ENCODE data around the gene SYT8.
"Not testable (repeated sequence)": the region's sequence is repeated elsewhere in the genome, so short reads cannot be mapped to it uniquely, and the experiment has no call there.

SYT8 gene

GRCh38 chr11:1872267-1872985 lies 37.6 kb downstream of the SYT8 start:
- no peak for DNase-seq (ENCODE audit: low read depth in 2 of 2, low spot score in 1 of 2)

GRCh38 chr11:1873048-1873812 lies 38.4 kb downstream of the SYT8 start:
- DNase-seq (ENCODE audit: low read depth in 2 of 2, low spot score in 1 of 2), result no peak

- DNase-seq (ENCODE audit: low read depth in 2 of 2, low spot score in 1 of 2), result not testable (repeated sequence)
These were observed 39.0 kb downstream of the SYT8 start for GRCh38 chr11:1873813-1874150.

GRCh38 chr11:1874441-1875092 lies 39.8 kb downstream of the SYT8 start:
- DNase-seq (ENCODE audit: low read depth in 2 of 2, low spot score in 1 of 2), result not testable (repeated sequence)

GRCh38 chr11:1875093-1875850 lies 40.5 kb downstream of the SYT8 start:
- DNase-seq (ENCODE audit: low read depth in 2 of 2, low spot score in 1 of 2), result no peak

- DNase-seq (ENCODE audit: low read depth in 2 of 2, low spot score in 1 of 2), result not testable (repeated sequence)
These were observed 41.1 kb downstream of the SYT8 start for GRCh38 chr11:1875851-1876301.

- DNase-seq (ENCODE audit: low read depth in 2 of 2, low spot score in 1 of 2), result no peak
These were observed 41.7 kb downstream of the SYT8 start for GRCh38 chr11:1876361-1877063.

GRCh38 chr11:1877211-1878136 lies 42.7 kb downstream of the SYT8 start:
- DNase-seq (ENCODE audit: low read depth in 2 of 2, low spot score in 1 of 2), result no peak

GRCh38 chr11:1878137-1879031 lies 43.6 kb downstream of the SYT8 start:
- DNase-seq (ENCODE audit: low read depth in 2 of 2, low spot score in 1 of 2), result no peak

GRCh38 chr11:1879342-1879940 lies 44.7 kb downstream of the SYT8 start:
- no peak for DNase-seq (ENCODE audit: low read depth in 2 of 2, low spot score in 1 of 2)

GRCh38 chr11:1879941-1880720 lies 45.3 kb downstream of the SYT8 start:
- no peak for DNase-seq (ENCODE audit: low read depth in 2 of 2, low spot score in 1 of 2)

- no peak for DNase-seq (ENCODE audit: low read depth in 2 of 2, low spot score in 1 of 2)
These were observed 46.1 kb downstream of the SYT8 start for GRCh38 chr11:1880746-1881441.

- no peak for DNase-seq (ENCODE audit: low read depth in 2 of 2, low spot score in 1 of 2)
These were observed 46.9 kb downstream of the SYT8 start for GRCh38 chr11:1881442-1882264.

- peak; percentile 60 to 64 for DNase-seq (ENCODE audit: low read depth in 2 of 2, low spot score in 1 of 2)
These were observed 47.8 kb downstream of the SYT8 start for GRCh38 chr11:1882265-1883238.
